ENCODE data around the gene PRIM2. TPM values are rescaled to one million over a fixed set of nuclear protein-coding genes. Genes with fewer than 3 reads are reported as not detected.
"Not testable (repeated sequence)": the region's sequence is repeated elsewhere in the genome, so short reads cannot be mapped to it uniquely, and the experiment has no call there.

The PRIM2 gene
- total RNA-seq, 1 experiment from 2014 or later, result 9.7 TPM

DNA sequence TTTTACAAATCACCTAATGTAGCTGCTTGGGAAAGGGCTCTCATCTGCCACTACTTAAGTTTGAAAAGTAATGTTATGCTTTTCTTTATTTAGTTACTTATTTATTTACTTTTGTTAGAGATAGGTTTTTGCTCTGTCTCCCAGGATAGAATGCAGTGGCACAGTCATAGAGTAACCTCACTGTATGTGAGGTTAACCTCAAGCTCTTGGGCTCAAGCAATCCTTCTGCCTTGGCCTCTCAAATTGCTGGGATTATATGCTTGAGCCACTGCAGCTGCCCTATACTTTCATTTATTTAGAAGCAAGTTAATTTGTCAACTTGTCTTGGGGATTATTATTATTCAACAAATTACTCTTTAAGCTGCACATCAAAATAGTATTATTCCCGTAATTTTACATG is 255.4 kb downstream of the PRIM2 start:
- H3K27ac Mint-ChIP-seq (ENCODE audit: low read depth, unreplicated experiment); H3K9me3 Mint-ChIP-seq (ENCODE audit: unreplicated experiment); POLR2A ChIA-PET; H3K4me3 Mint-ChIP-seq (ENCODE audit: unreplicated experiment); intact Hi-C loops (cut with micrococcal nuclease); BruUV-seq (replicated peaks); H3K4me1 Mint-ChIP-seq (ENCODE audit: insufficient read depth, unreplicated experiment); DNase-seq (ENCODE audit: unreplicated experiment); CTCF ChIA-PET; H3K27me3 Mint-ChIP-seq (ENCODE audit: insufficient read depth, unreplicated experiment); H3K36me3 Mint-ChIP-seq (ENCODE audit: insufficient read depth, unreplicated experiment): not testable (repeated sequence)

DNA sequence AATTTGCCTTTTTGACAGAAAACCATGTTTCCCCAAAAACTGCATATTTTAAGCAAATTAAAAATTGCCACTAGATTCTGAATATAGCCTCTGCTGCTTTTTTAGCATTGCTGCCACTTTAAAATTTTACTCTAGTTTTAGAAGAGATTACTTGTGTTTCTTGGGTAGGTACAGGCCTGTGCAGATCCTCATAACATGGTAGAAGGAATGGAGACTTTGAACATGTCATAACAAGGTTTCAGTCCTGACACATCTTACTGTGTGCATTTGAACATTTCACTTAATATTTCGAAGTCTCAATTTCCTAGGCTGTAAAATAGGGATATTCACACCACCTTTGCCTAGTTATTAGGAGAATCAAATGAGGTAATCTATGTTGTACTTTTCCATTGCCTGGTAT is 259.6 kb downstream of the PRIM2 start:
- H3K36me3 Mint-ChIP-seq (ENCODE audit: insufficient read depth, unreplicated experiment); DNase-seq (ENCODE audit: unreplicated experiment); H3K4me1 Mint-ChIP-seq (ENCODE audit: insufficient read depth, unreplicated experiment); H3K4me3 Mint-ChIP-seq (ENCODE audit: unreplicated experiment); H3K9me3 Mint-ChIP-seq (ENCODE audit: unreplicated experiment); POLR2A ChIA-PET; CTCF ChIA-PET; H3K27ac Mint-ChIP-seq (ENCODE audit: low read depth, unreplicated experiment); BruUV-seq (replicated peaks); H3K27me3 Mint-ChIP-seq (ENCODE audit: insufficient read depth, unreplicated experiment); intact Hi-C loops (cut with micrococcal nuclease): not testable (repeated sequence)

DNA sequence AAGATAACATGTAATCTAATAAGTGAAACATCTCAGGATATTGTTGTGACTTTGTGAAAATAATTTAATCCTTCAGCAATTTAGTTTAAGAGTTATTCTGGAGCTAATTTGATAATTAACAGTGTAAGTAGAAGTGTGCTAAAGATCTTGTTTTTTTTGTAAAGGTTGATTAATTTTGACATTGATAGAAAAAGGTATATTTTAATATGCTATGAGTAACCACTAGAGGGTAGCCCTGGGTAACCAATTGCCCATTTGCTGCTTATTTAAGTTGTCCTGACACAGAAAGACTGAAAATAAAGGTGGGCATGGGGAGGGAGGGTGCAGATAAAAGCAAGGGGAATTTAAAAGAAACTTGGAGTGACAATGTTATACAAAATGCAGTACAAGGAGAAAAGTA is 262.1 kb downstream of the PRIM2 start:
- POLR2A ChIA-PET; BruUV-seq (replicated peaks); H3K27me3 Mint-ChIP-seq (ENCODE audit: insufficient read depth, unreplicated experiment); DNase-seq (ENCODE audit: unreplicated experiment); H3K4me3 Mint-ChIP-seq (ENCODE audit: unreplicated experiment); H3K36me3 Mint-ChIP-seq (ENCODE audit: insufficient read depth, unreplicated experiment); CTCF ChIA-PET; H3K4me1 Mint-ChIP-seq (ENCODE audit: insufficient read depth, unreplicated experiment); H3K27ac Mint-ChIP-seq (ENCODE audit: low read depth, unreplicated experiment); H3K9me3 Mint-ChIP-seq (ENCODE audit: unreplicated experiment); intact Hi-C loops (cut with micrococcal nuclease): not testable (repeated sequence)
- TF ChIP-seq, protein P1, sequence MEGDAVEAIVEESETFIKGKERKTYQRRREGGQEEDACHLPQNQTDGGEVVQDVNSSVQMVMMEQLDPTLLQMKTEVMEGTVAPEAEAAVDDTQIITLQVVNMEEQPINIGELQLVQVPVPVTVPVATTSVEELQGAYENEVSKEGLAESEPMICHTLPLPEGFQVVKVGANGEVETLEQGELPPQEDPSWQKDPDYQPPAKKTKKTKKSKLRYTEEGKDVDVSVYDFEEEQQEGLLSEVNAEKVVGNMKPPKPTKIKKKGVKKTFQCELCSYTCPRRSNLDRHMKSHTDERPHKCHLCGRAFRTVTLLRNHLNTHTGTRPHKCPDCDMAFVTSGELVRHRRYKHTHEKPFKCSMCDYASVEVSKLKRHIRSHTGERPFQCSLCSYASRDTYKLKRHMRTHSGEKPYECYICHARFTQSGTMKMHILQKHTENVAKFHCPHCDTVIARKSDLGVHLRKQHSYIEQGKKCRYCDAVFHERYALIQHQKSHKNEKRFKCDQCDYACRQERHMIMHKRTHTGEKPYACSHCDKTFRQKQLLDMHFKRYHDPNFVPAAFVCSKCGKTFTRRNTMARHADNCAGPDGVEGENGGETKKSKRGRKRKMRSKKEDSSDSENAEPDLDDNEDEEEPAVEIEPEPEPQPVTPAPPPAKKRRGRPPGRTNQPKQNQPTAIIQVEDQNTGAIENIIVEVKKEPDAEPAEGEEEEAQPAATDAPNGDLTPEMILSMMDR (IDR thresholded peaks at IDR 0.05; ENCODE audit: unreplicated experiment), result peak; percentile 19

DNA sequence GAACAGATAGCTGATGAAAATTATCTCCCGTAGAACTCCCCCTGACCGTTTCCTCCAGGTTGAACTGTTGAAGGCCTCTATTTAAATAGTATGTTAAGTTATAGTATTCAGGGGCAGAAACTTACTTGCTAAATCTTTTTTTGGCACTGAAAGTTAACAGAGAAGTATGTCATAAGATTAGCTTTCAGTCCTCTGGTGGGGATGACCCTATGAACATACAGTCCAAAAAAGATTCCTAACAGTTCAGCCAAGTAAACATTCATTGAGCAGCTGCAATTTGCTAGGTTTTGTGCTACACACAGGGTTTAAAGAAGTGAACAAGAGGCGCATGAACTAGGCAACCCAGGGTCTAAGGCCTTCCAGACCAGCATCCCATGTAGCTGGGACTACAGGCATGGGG is 264.2 kb downstream of the PRIM2 start:
- H3K9me3 Mint-ChIP-seq (ENCODE audit: unreplicated experiment); DNase-seq (ENCODE audit: unreplicated experiment); H3K4me1 Mint-ChIP-seq (ENCODE audit: insufficient read depth, unreplicated experiment); CTCF ChIA-PET; POLR2A ChIA-PET; BruUV-seq (replicated peaks); H3K27me3 Mint-ChIP-seq (ENCODE audit: insufficient read depth, unreplicated experiment); intact Hi-C loops (cut with micrococcal nuclease); H3K27ac Mint-ChIP-seq (ENCODE audit: low read depth, unreplicated experiment); H3K4me3 Mint-ChIP-seq (ENCODE audit: unreplicated experiment); H3K36me3 Mint-ChIP-seq (ENCODE audit: insufficient read depth, unreplicated experiment): not testable (repeated sequence)

DNA sequence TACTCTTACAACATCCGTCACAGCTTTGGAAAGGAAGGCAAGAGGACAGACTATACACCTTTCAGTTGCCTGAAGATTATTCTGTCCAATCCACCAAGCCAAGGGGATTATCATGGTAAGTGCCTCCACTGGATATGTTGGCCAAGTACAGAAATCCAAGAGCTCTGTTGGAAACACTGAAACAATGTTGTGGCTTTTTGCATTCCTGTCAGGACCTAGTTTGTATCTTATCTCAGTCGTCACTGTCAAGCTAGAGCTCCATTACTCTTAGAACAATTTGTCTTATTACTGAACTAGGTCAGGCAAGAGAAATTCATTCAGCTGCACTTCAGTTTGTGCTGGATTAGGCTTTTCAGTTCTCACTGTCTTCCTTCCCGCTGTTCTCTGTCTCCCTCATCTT is 283.7 kb downstream of the PRIM2 start:
- POLR2A ChIA-PET; H3K36me3 Mint-ChIP-seq (ENCODE audit: insufficient read depth, unreplicated experiment); CTCF ChIA-PET; DNase-seq (ENCODE audit: unreplicated experiment); H3K27ac Mint-ChIP-seq (ENCODE audit: low read depth, unreplicated experiment); H3K9me3 Mint-ChIP-seq (ENCODE audit: unreplicated experiment); intact Hi-C loops (cut with micrococcal nuclease); H3K4me3 Mint-ChIP-seq (ENCODE audit: unreplicated experiment); H3K4me1 Mint-ChIP-seq (ENCODE audit: insufficient read depth, unreplicated experiment); H3K27me3 Mint-ChIP-seq (ENCODE audit: insufficient read depth, unreplicated experiment); BruUV-seq (replicated peaks): not testable (repeated sequence)

DNA sequence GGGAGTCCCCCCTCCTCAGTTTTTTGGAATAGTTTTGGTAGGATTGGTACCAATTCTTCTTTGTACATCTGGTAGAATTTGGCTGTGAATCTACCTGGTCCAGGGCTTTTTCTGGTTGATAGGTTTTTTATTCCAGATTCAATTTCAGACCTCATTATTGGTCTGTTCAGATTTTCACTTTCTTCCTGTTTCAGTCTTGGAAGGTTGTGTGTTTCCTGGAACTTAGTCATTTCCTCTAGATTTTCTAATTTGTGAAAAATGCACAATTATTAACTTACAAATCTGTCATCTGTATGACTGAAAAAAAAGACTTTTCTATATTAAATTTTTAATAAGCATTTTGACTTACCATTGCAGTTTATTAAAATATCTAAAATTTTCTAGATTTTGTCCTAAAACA is 287.9 kb downstream of the PRIM2 start:
- CTCF ChIA-PET; POLR2A ChIA-PET; H3K27ac Mint-ChIP-seq (ENCODE audit: low read depth, unreplicated experiment); intact Hi-C loops (cut with micrococcal nuclease); H3K4me1 Mint-ChIP-seq (ENCODE audit: insufficient read depth, unreplicated experiment); H3K9me3 Mint-ChIP-seq (ENCODE audit: unreplicated experiment); DNase-seq (ENCODE audit: unreplicated experiment); H3K27me3 Mint-ChIP-seq (ENCODE audit: insufficient read depth, unreplicated experiment); H3K4me3 Mint-ChIP-seq (ENCODE audit: unreplicated experiment); BruUV-seq (replicated peaks): not testable (repeated sequence)
- H3K36me3 Mint-ChIP-seq (ENCODE audit: insufficient read depth, unreplicated experiment), result peaks cover 16% of the 10 kb centered on the region

DNA sequence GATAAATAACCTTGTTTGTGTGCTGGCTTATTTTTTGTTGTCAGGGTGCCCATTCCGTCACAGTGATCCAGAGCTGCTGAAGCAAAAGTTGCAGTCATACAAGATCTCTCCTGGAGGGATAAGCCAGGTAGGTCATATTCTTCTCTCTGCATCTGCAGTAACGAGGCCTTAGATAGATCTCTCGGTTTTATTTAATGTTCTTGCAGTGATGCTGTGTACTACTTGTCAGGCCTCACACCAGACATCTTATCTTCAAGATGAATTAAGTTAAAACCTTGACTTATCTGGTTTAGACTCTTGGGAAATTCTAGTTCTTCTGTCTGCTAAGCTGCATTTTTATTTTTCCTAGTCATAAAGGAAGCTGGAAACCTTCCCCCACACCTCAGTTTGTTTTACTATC is 288.9 kb downstream of the PRIM2 start:
- H3K27me3 Mint-ChIP-seq (ENCODE audit: insufficient read depth, unreplicated experiment); intact Hi-C loops (cut with micrococcal nuclease); POLR2A ChIA-PET; H3K4me1 Mint-ChIP-seq (ENCODE audit: insufficient read depth, unreplicated experiment); BruUV-seq (replicated peaks); CTCF ChIA-PET; H3K4me3 Mint-ChIP-seq (ENCODE audit: unreplicated experiment); H3K27ac Mint-ChIP-seq (ENCODE audit: low read depth, unreplicated experiment); DNase-seq (ENCODE audit: unreplicated experiment); H3K9me3 Mint-ChIP-seq (ENCODE audit: unreplicated experiment): not testable (repeated sequence)
- peaks cover 16% of the 10 kb centered on the region for H3K36me3 Mint-ChIP-seq (ENCODE audit: insufficient read depth, unreplicated experiment)

DNA sequence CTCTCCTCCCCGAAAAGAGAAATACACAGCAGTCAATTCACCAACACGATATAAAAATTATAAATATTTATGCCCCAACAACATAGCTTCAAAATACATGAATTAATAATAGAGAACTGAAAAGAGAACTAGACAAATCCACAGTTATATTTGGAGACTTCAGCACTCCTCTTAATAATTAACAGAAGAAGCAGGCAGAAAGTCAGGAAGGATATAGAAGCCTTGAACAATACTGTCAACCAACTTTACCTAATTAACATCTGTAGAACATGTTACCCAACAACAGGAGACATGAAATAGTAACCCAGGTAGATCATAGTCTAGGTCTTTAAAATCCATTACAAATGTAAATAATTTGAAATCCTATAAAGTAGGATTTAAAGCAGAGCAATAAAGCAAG is 293.2 kb downstream of the PRIM2 start:
- H3K27ac Mint-ChIP-seq (ENCODE audit: low read depth, unreplicated experiment); BruUV-seq (replicated peaks); H3K36me3 Mint-ChIP-seq (ENCODE audit: insufficient read depth, unreplicated experiment); H3K9me3 Mint-ChIP-seq (ENCODE audit: unreplicated experiment); H3K27me3 Mint-ChIP-seq (ENCODE audit: insufficient read depth, unreplicated experiment); DNase-seq (ENCODE audit: unreplicated experiment); CTCF ChIA-PET; intact Hi-C loops (cut with micrococcal nuclease); POLR2A ChIA-PET; H3K4me1 Mint-ChIP-seq (ENCODE audit: insufficient read depth, unreplicated experiment); H3K4me3 Mint-ChIP-seq (ENCODE audit: unreplicated experiment): not testable (repeated sequence)

DNA sequence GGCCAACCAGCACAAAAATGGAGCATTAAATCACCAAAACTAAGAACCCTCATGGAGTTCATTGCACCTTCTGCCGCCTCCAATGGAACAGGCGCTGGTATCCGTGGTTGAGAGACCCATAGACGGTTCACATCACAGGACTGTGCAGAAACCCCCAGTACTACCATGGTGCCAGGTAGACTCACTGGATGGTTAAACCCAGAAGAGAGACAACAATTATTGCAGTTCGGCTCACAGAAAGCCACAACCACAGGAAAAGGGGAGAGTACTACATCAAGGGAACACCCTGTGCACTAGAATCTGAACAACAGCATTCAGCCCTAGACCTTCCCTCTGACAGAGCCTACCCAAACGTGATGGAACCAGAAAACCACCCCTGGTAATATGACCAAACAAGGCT is 301.5 kb downstream of the PRIM2 start:
- H3K27ac Mint-ChIP-seq (ENCODE audit: low read depth, unreplicated experiment); H3K9me3 Mint-ChIP-seq (ENCODE audit: unreplicated experiment); BruUV-seq (replicated peaks); CTCF ChIA-PET; POLR2A ChIA-PET; intact Hi-C loops (cut with micrococcal nuclease); H3K27me3 Mint-ChIP-seq (ENCODE audit: insufficient read depth, unreplicated experiment); DNase-seq (ENCODE audit: unreplicated experiment); H3K4me3 Mint-ChIP-seq (ENCODE audit: unreplicated experiment); H3K36me3 Mint-ChIP-seq (ENCODE audit: insufficient read depth, unreplicated experiment); H3K4me1 Mint-ChIP-seq (ENCODE audit: insufficient read depth, unreplicated experiment): not testable (repeated sequence)
